ENCODE results near the gene NEDD4L.
"Not testable (repeated sequence)": the region's sequence is repeated elsewhere in the genome, so short reads cannot be mapped to it uniquely, and the experiment has no call there.

Gene NEDD4L

GRCh38 chr18:58168221-58168620 is 124.2 kb downstream of the NEDD4L start:
- no peak for DNase-seq (ENCODE audit: extremely low spot score)
- TF ChIP-seq, protein P1, sequence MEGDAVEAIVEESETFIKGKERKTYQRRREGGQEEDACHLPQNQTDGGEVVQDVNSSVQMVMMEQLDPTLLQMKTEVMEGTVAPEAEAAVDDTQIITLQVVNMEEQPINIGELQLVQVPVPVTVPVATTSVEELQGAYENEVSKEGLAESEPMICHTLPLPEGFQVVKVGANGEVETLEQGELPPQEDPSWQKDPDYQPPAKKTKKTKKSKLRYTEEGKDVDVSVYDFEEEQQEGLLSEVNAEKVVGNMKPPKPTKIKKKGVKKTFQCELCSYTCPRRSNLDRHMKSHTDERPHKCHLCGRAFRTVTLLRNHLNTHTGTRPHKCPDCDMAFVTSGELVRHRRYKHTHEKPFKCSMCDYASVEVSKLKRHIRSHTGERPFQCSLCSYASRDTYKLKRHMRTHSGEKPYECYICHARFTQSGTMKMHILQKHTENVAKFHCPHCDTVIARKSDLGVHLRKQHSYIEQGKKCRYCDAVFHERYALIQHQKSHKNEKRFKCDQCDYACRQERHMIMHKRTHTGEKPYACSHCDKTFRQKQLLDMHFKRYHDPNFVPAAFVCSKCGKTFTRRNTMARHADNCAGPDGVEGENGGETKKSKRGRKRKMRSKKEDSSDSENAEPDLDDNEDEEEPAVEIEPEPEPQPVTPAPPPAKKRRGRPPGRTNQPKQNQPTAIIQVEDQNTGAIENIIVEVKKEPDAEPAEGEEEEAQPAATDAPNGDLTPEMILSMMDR (IDR thresholded peaks at IDR 0.05; ENCODE audit: control extremely low read depth, extremely low read depth, low read depth, missing control alignments): no peak
- ChIA-PET POLR2A (no interaction called here), CTCF (interaction anchor here (0.6 to 1.4 kb wide), 3 partner anchors 11 to 326 kb away, joined by 3 to 9 read pairs (median 3); no protein-coding TSS in a partner anchor)

GRCh38 chr18:58168993-58169392 is 125.0 kb downstream of the NEDD4L start:
- TF ChIP-seq, protein P1 (IDR thresholded peaks at IDR 0.05; ENCODE audit: control extremely low read depth, extremely low read depth, low read depth, missing control alignments): no peak
- ChIA-PET POLR2A (no interaction called here), CTCF (interaction anchor here (1.1 to 1.4 kb wide), 3 partner anchors 11 to 34 kb away, joined by 3 to 9 read pairs (median 4); no protein-coding TSS in a partner anchor)
- no peak for DNase-seq (ENCODE audit: extremely low spot score)

- no peak for DNase-seq (ENCODE audit: extremely low spot score)
- CTCF ChIA-PET: interaction anchor here (1.1 to 1.4 kb wide), 3 partner anchors 12 to 34 kb away, joined by 3 to 9 read pairs (median 4); no protein-coding TSS in a partner anchor
- POLR2A ChIA-PET: no interaction called here
- TF ChIP-seq, protein P1 (IDR thresholded peaks at IDR 0.05; ENCODE audit: control extremely low read depth, extremely low read depth, low read depth, missing control alignments): no peak
Observed at GRCh38 chr18:58169472-58169871, 125.4 kb downstream of the NEDD4L start.

- CTCF ChIA-PET: interaction anchor here (1.3 kb wide), 1 partner anchor 35 kb away, joined by 4 read pairs; no protein-coding TSS in a partner anchor
- DNase-seq (ENCODE audit: extremely low spot score); POLR2A ChIA-PET: not testable (repeated sequence)
Observed at GRCh38 chr18:58170036-58170435, 126.0 kb downstream of the NEDD4L start.

GRCh38 chr18:58172031-58172430 is 128.0 kb downstream of the NEDD4L start:
- ChIA-PET CTCF (interaction anchor here (1.0 kb wide), 1 partner anchor 9 kb away, joined by 6 read pairs; no protein-coding TSS in a partner anchor), POLR2A (no interaction called here)
- no peak for DNase-seq (ENCODE audit: extremely low spot score)
- TF ChIP-seq, protein P1 (IDR thresholded peaks at IDR 0.05; ENCODE audit: control extremely low read depth, extremely low read depth, low read depth, missing control alignments): no peak

DNA sequence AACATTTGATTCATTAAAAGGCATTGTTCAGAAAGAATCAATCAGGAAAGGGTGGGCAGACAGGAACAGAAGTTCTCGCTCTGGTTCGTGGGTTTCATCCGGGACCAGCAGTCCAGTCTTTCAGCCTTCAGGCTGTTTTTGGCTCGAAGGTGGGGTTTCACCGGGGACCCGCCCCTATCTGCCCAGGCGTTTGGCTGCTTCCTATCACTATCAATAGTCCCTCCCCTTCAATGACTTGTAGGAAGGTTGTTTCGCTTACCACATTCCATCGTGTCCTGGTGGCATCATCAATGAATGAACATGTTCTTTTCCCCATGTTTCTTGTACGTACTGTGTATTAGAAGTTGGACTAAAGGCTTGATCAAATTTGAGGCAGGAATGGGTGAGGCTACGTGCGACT is 130.3 kb downstream of the NEDD4L start:
- POLR2A ChIA-PET: no interaction called here
- TF ChIP-seq, protein P1 (IDR thresholded peaks at IDR 0.05; ENCODE audit: control extremely low read depth, extremely low read depth, low read depth, missing control alignments): no peak
- no peak for DNase-seq (ENCODE audit: extremely low spot score)
- CTCF ChIA-PET: interaction anchor here (0.8 to 1.7 kb wide), 4 partner anchors 9 to 314 kb away, joined by 3 to 7 read pairs (median 4); no protein-coding TSS in a partner anchor

DNA sequence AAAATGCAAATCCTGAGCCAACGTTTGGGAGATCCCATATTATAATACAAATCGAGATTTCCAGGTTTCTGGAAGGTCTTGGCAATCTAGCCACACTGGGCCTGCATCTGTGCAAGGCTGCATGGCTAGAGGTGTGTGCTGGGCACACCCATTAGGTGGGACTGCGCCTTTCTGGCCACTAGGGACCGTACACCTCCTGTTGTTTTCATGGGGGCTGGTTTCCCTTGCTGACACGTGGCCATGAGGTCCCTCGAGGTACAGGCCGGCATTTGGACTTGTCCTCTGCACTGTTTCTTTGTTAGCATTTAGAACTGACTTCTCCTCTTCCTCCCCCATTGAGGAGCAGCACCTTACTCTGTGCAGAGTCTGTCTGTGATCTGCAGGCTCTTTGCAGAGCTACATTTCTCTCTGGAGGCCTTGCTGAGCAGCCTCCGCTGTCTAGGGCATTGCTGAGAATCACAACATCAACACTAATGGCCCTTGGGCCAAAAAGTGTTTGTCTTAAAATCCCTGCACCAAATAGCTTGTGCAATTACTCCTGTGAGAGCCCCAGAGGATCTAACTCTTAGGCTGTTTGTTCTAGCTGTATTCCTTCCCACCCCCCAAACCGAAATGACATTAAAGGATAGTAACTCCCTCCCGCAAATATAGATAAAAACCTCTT is 131.2 kb downstream of the NEDD4L start:
- POLR2A ChIA-PET: no interaction called here
- DNase-seq (ENCODE audit: extremely low spot score): no peak
- CTCF ChIA-PET: interaction anchor here (2.0 kb wide), 1 partner anchor 39 kb away, joined by 4 read pairs; no protein-coding TSS in a partner anchor
- TF ChIP-seq, protein P1 (IDR thresholded peaks at IDR 0.05; ENCODE audit: control extremely low read depth, extremely low read depth, low read depth, missing control alignments): no peak
